GM18951 (cell line): ENCODE measurements around the gene LGR4.
"Not testable (repeated sequence)": the region's sequence is repeated elsewhere in the genome, so short reads cannot be mapped to it uniquely, and the experiment has no call there.

Source experiments
- POLR2A ChIP-seq: IDR thresholded peaks from 4 replicates; pipeline ENCODE4 v1.6.1; 2011; ENCODE audit warnings: mild to moderate bottlenecking; ENCODE audit not compliant: insufficient read length, insufficient read depth; ENCODE audit errors: extremely low read depth
- in situ Hi-C: fragments of 300-500 bp; cut with MboI; formaldehyde crosslinking; loops from one replicate; pipeline ENCODE4 v1.12.0; 2022; ENCODE audit warnings: low sequenced_read_pairs, mixed read lengths, inconsistent platforms; ENCODE audit not compliant: unreplicated experiment

The LGR4 gene

GRCh38 chr11:27472398-27473016 lies at the start of gene LGR4:
TSS of gene LGR4 (minus strand) at chr11:27472790. CDS start at chr11:27472302, 488 bp downstream.
- in situ Hi-C loops = no loop called here

GRCh38 chr11:27520226-27520625 lies 47.6 kb upstream of the LGR4 start:
- in situ Hi-C loops = no loop called here

More at GRCh38 chr11:27472398-27473016, at the start of gene LGR4:
- TF ChIP-seq POLR2A = no peak

GRCh38 chr11:27518518-27518917 lies 45.9 kb upstream of the LGR4 start:
- in situ Hi-C loops = no loop called here
- no peak for TF ChIP-seq POLR2A

More at GRCh38 chr11:27520226-27520625, 47.6 kb upstream of the LGR4 start:
- no peak for TF ChIP-seq POLR2A

GRCh38 chr11:27517490-27517889 lies 44.9 kb upstream of the LGR4 start:
- in situ Hi-C loops = not testable (repeated sequence)

- TF ChIP-seq POLR2A = no peak
- in situ Hi-C loops = no loop called here
Observed at GRCh38 chr11:27514558-27514957, 42.0 kb upstream of the LGR4 start.

GRCh38 chr11:27514076-27514475 lies 41.5 kb upstream of the LGR4 start:
- in situ Hi-C loops = no loop called here
- TF ChIP-seq POLR2A = no peak

- TF ChIP-seq POLR2A = no peak
- in situ Hi-C loops = no loop called here
Observed at GRCh38 chr11:27513389-27513788, 40.8 kb upstream of the LGR4 start.

GRCh38 chr11:27512238-27512637 lies 39.6 kb upstream of the LGR4 start:
- in situ Hi-C loops = no loop called here
- no peak for TF ChIP-seq POLR2A

GRCh38 chr11:27509908-27510307 lies 37.3 kb upstream of the LGR4 start:
- TF ChIP-seq POLR2A = no peak
- in situ Hi-C loops = no loop called here

- in situ Hi-C loops = no loop called here
- no peak for TF ChIP-seq POLR2A
Observed at GRCh38 chr11:27507557-27508322, 35.1 kb upstream of the LGR4 start.

GRCh38 chr11:27506200-27507182 lies 33.9 kb upstream of the LGR4 start, which contains the start of gene LIN7C:
TSS of gene LIN7C (minus strand) at chr11:27506769. CDS start at chr11:27506752, 17 bp downstream.
- in situ Hi-C loops = no loop called here
- TF ChIP-seq POLR2A = peak; percentile 95

GRCh38 chr11:27505781-27506180 lies 33.2 kb upstream of the LGR4 start:
- in situ Hi-C loops = no loop called here
- TF ChIP-seq POLR2A = no peak

- no peak for TF ChIP-seq POLR2A
- in situ Hi-C loops = no loop called here
Observed at GRCh38 chr11:27504205-27504604, 31.6 kb upstream of the LGR4 start.
